Liver (tissue), 9 donors: ENCODE measurements around the gene YY1. TPM values are rescaled to one million over a fixed set of nuclear protein-coding genes. Genes with fewer than 3 reads are reported as not detected.

Experiments
- DNase-seq: peaks from one replicate; pipeline ENCODE4 v3.0.0-alpha.2; 2017; ENCODE audit warnings: low spot score
- H3K27ac ChIP-seq, 2 donors: one replicate each; pipeline ENCODE4 v1.7.0; 2013; ENCODE audit warnings: inconsistent platforms in 2 of 2, low read length in 2 of 2, control low read depth in 1 of 2, low read depth in 1 of 2, mild to moderate bottlenecking in 1 of 2
- H3K27me3 ChIP-seq, 4 donors: one replicate each; pipeline versions ENCODE4 v1.6.1 to v1.7.0; 2013; ENCODE audit warnings: low read length in 3 of 4, inconsistent platforms in 1 of 4, mild to moderate bottlenecking in 1 of 4, moderate library complexity in 1 of 4; ENCODE audit not compliant: control insufficient read depth in 4 of 4, insufficient read depth in 4 of 4
- H3K36me3 ChIP-seq, 4 donors: one replicate each; pipeline versions ENCODE4 v1.6.1 to v1.7.0; 2013; ENCODE audit warnings: low read length in 3 of 4, mild to moderate bottlenecking in 3 of 4, low read depth in 1 of 4, moderate library complexity in 1 of 4; ENCODE audit not compliant: control insufficient read depth in 4 of 4, insufficient read depth in 3 of 4
- H3K4me1 ChIP-seq, 4 donors: one replicate each; pipeline versions ENCODE4 v1.6.1 to v1.7.0; 2013; ENCODE audit warnings: low read length in 3 of 4, mild to moderate bottlenecking in 3 of 4, moderate library complexity in 1 of 4; ENCODE audit not compliant: control insufficient read depth in 4 of 4, insufficient read depth in 4 of 4
- H3K4me3 ChIP-seq, 3 donors: one replicate each; pipeline versions ENCODE4 v1.6.1 to v1.7.0; 2013; ENCODE audit warnings: low read length in 3 of 3, control low read depth in 1 of 3, low read depth in 1 of 3, mild to moderate bottlenecking in 1 of 3
- H3K9ac ChIP-seq, 2 donors: one replicate each; pipeline ENCODE4 v1.7.0; 2013; ENCODE audit warnings: low read length in 2 of 2, mild to moderate bottlenecking in 2 of 2, moderate library complexity in 2 of 2, control low read depth in 1 of 2, low read depth in 1 of 2
- H3K9me3 ChIP-seq, 4 donors: one replicate each; pipeline versions ENCODE4 v1.6.1 to v1.7.0; 2013; ENCODE audit warnings: low read length in 3 of 4; ENCODE audit not compliant: control insufficient read depth in 4 of 4
- EGR1 ChIP-seq, 2 donors: IDR thresholded peaks; 2 replicates each; pipeline ENCODE4 v1.6.1; 2016 to 2018; ENCODE audit warnings: antibody characterized with exemption in 2 of 2, low read depth in 2 of 2
- FOXA1 ChIP-seq: IDR thresholded peaks from 2 replicates; pipeline ENCODE4 v1.6.1; 2016; ENCODE audit warnings: antibody characterized with exemption
- FOXA2 ChIP-seq: IDR thresholded peaks from 2 replicates; pipeline ENCODE4 v1.6.1; 2016; ENCODE audit warnings: antibody characterized with exemption
- GABPA ChIP-seq, 2 donors: IDR thresholded peaks in 1 of 2; conservative IDR thresholded peaks in 1 of 2; 2 replicates each; pipeline ENCODE4 v1.6.1; 2016; ENCODE audit warnings: antibody characterized with exemption in 2 of 2, mild to moderate bottlenecking in 1 of 2, moderate library complexity in 1 of 2
- HNF4A ChIP-seq, 2 donors: conservative IDR thresholded peaks; 2 replicates each; pipeline ENCODE4 v1.6.1; 2016; ENCODE audit warnings: antibody characterized with exemption in 2 of 2, mild to moderate bottlenecking in 2 of 2
- HNF4G ChIP-seq: IDR thresholded peaks from 2 replicates; pipeline ENCODE4 v1.6.1; 2016; ENCODE audit warnings: antibody characterized with exemption
- JUND ChIP-seq, 2 donors: IDR thresholded peaks; 2 replicates each; pipeline ENCODE4 v1.6.1; 2016; ENCODE audit warnings: antibody characterized with exemption in 2 of 2
- NR2F2 ChIP-seq: IDR thresholded peaks from 2 replicates; pipeline ENCODE4 v1.6.1; 2016; ENCODE audit warnings: antibody characterized with exemption
- RAD21 ChIP-seq, 2 donors: IDR thresholded peaks; 2 replicates each; pipeline ENCODE4 v1.6.1; 2016; ENCODE audit warnings: antibody characterized with exemption in 2 of 2, mild to moderate bottlenecking in 2 of 2
- RXRA ChIP-seq, 2 donors: IDR thresholded peaks; 2 replicates each; pipeline ENCODE4 v1.6.1; 2017 to 2018; ENCODE audit warnings: antibody characterized with exemption in 2 of 2, mild to moderate bottlenecking in 1 of 2
- SP1 ChIP-seq: IDR thresholded peaks from 2 replicates; pipeline ENCODE4 v1.6.1; 2018; ENCODE audit warnings: antibody characterized with exemption, mild to moderate bottlenecking
- TAF1 ChIP-seq: conservative IDR thresholded peaks from 2 replicates; pipeline ENCODE4 v1.6.1; 2016; ENCODE audit warnings: antibody characterized with exemption, mild to moderate bottlenecking
- YY1 ChIP-seq: IDR thresholded peaks from 2 replicates; pipeline ENCODE4 v1.6.1; 2016; ENCODE audit warnings: antibody characterized with exemption, mild to moderate bottlenecking
- WGBS: extraction: QIAGEN DNeasy Blood & Tissue Kit; methylation state at CpG from one replicate; pipeline ENCODE4 v1.1.7; 2013; 5-methylcytosine and 5-hydroxymethylcytosine counted together
- polyA plus RNA-seq, 2 donors: library from polyadenylated mRNA; stranded (reverse) in 1 of 2; unstranded in 1 of 2; fragments of 200-250 nt in 1 of 2; fragments of >200 nt in 1 of 2; fragmentation: Nextera tagmentation in 1 of 2; extraction: Ambion mirVana in 1 of 2; gene quantifications; one replicate each; pipeline versions ENCODE4 v1.2.1 to v1.2.3, GENCODE V29; 2013 to 2015
- total RNA-seq, 2 donors: library from RNA; depleted of rRNA; stranded (reverse); fragments of >200 nt; gene quantifications; one replicate each; pipeline ENCODE4 v1.2.3, GENCODE V29; 2014
- TF ChIP-seq, protein P1 (sequence below): fragments of 150-350 bp; IDR thresholded peaks from 2 replicates; pipeline ENCODE4 v1.5.1; 2017; ENCODE audit warnings: improper control_type of control experiment, low read depth, low read length; ENCODE audit not compliant: missing input control
- TF ChIP-seq, protein P2 (sequence below): IDR thresholded peaks from 2 replicates; pipeline ENCODE4 v1.6.1; 2016; ENCODE audit warnings: antibody characterized with exemption
- TF ChIP-seq, protein P3 (sequence below): IDR thresholded peaks from 2 replicates; pipeline ENCODE4 v1.6.1; 2016; ENCODE audit warnings: antibody characterized with exemption, mild to moderate bottlenecking
- TF ChIP-seq, protein P4 (sequence below): IDR thresholded peaks from 2 replicates; pipeline ENCODE4 v1.6.1; 2016; ENCODE audit warnings: antibody characterized with exemption
- TF ChIP-seq, protein P5 (sequence below): IDR thresholded peaks from 2 replicates; pipeline ENCODE4 v1.6.1; 2016; ENCODE audit warnings: antibody characterized with exemption
- donor health status: healthy.
- donor health status: healthy.
- donor health status: healthy.
- donor health status: healthy.
- donor health status: healthy.

Gene YY1
- total and polyA plus RNA-seq, 4 donors, result 15.8 to 37.4 (median 28.8) TPM

DNA sequence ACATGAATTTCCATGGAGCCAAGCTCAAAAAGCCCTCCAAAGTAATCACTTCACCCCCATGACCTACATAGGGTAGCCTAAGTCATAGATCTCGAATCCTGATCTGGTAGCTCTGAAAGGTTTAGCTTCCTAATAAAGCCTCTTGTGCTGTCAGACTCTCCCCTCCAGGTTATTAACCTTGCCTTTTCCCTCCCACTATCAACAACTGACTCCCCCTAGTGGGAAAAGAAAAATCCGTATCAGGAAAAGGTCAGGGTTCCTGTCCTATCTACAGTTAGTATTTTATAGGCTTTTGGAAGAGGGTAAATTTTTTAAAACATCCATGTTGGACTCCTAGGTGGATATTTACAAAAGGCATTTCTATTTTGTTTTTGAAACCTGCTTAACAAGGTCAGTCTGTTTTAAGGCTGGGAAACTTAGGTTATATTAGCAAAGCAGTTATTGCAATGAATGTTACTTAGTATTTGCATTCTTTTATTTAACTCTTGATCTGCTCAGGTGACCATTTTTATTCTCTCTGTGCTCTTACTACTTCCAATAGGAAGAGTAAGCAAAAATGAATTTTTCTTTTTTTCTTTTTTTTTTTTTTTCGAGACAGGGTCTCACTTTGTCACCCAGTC lies 8.0 kb downstream of the YY1 start:
- H3K27me3 ChIP-seq, result no peaks in the 10 kb centered on the region
- H3K36me3 ChIP-seq, result no peaks in the 10 kb centered on the region
- H3K4me1 ChIP-seq, result peaks cover 10 to 58% (median 41%) of the 10 kb centered on the region in 4 donors
- TF ChIP-seq JUND (IDR thresholded peaks at IDR 0.05) (no peak), EGR1 (IDR thresholded peaks at IDR 0.05; ENCODE audit: low read depth in 2 of 2) (no peak), RXRA (IDR thresholded peaks at IDR 0.05) (peak; percentile 95 to 96), SP1 (peak; percentile 63), HNF4A (conservative IDR thresholded peaks at IDR 0.05) (peak; percentile 52 to 66), FOXA2 (no peak), YY1 (peak; percentile 57), HNF4G (no peak), GABPA (IDR thresholded peaks at IDR 0.05 in 1 of 2, conservative IDR thresholded peaks at IDR 0.05 in 1 of 2) (no peak), RAD21 (IDR thresholded peaks at IDR 0.05) (peak; percentile 78 to 79), FOXA1 (no peak), NR2F2 (peak; percentile 83), TAF1 (no peak)
- TF ChIP-seq, protein P1, sequence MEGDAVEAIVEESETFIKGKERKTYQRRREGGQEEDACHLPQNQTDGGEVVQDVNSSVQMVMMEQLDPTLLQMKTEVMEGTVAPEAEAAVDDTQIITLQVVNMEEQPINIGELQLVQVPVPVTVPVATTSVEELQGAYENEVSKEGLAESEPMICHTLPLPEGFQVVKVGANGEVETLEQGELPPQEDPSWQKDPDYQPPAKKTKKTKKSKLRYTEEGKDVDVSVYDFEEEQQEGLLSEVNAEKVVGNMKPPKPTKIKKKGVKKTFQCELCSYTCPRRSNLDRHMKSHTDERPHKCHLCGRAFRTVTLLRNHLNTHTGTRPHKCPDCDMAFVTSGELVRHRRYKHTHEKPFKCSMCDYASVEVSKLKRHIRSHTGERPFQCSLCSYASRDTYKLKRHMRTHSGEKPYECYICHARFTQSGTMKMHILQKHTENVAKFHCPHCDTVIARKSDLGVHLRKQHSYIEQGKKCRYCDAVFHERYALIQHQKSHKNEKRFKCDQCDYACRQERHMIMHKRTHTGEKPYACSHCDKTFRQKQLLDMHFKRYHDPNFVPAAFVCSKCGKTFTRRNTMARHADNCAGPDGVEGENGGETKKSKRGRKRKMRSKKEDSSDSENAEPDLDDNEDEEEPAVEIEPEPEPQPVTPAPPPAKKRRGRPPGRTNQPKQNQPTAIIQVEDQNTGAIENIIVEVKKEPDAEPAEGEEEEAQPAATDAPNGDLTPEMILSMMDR, result peak; percentile 54
- TF ChIP-seq, protein P2, sequence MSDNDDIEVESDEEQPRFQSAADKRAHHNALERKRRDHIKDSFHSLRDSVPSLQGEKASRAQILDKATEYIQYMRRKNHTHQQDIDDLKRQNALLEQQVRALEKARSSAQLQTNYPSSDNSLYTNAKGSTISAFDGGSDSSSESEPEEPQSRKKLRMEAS, result peak; percentile 37
- TF ChIP-seq, protein P3, sequence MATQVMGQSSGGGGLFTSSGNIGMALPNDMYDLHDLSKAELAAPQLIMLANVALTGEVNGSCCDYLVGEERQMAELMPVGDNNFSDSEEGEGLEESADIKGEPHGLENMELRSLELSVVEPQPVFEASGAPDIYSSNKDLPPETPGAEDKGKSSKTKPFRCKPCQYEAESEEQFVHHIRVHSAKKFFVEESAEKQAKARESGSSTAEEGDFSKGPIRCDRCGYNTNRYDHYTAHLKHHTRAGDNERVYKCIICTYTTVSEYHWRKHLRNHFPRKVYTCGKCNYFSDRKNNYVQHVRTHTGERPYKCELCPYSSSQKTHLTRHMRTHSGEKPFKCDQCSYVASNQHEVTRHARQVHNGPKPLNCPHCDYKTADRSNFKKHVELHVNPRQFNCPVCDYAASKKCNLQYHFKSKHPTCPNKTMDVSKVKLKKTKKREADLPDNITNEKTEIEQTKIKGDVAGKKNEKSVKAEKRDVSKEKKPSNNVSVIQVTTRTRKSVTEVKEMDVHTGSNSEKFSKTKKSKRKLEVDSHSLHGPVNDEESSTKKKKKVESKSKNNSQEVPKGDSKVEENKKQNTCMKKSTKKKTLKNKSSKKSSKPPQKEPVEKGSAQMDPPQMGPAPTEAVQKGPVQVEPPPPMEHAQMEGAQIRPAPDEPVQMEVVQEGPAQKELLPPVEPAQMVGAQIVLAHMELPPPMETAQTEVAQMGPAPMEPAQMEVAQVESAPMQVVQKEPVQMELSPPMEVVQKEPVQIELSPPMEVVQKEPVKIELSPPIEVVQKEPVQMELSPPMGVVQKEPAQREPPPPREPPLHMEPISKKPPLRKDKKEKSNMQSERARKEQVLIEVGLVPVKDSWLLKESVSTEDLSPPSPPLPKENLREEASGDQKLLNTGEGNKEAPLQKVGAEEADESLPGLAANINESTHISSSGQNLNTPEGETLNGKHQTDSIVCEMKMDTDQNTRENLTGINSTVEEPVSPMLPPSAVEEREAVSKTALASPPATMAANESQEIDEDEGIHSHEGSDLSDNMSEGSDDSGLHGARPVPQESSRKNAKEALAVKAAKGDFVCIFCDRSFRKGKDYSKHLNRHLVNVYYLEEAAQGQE, result no peak
- TF ChIP-seq, protein P4, sequence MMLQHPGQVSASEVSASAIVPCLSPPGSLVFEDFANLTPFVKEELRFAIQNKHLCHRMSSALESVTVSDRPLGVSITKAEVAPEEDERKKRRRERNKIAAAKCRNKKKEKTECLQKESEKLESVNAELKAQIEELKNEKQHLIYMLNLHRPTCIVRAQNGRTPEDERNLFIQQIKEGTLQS, result no peak
- TF ChIP-seq, protein P5, sequence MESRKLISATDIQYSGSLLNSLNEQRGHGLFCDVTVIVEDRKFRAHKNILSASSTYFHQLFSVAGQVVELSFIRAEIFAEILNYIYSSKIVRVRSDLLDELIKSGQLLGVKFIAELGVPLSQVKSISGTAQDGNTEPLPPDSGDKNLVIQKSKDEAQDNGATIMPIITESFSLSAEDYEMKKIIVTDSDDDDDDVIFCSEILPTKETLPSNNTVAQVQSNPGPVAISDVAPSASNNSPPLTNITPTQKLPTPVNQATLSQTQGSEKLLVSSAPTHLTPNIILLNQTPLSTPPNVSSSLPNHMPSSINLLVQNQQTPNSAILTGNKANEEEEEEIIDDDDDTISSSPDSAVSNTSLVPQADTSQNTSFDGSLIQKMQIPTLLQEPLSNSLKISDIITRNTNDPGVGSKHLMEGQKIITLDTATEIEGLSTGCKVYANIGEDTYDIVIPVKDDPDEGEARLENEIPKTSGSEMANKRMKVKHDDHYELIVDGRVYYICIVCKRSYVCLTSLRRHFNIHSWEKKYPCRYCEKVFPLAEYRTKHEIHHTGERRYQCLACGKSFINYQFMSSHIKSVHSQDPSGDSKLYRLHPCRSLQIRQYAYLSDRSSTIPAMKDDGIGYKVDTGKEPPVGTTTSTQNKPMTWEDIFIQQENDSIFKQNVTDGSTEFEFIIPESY, result no peak
- no peak for DNase-seq
- no peaks in the 10 kb centered on the region for H3K9me3 ChIP-seq
- no peak overlapping the region for H3K9ac ChIP-seq
- WGBS, result 15% methylated on average over 3 of the region's 3 CpGs
- H3K4me3 ChIP-seq, result no peak overlapping the region
- H3K27ac ChIP-seq, result peak overlapping the region; percentile 47 to 58
